GM21576 (cell line): ENCODE measurements around the gene GPR18.
"Not testable (repeated sequence)": the region's sequence is repeated elsewhere in the genome, so short reads cannot be mapped to it uniquely, and the experiment has no call there.

Experiments used
- ATAC-seq: cut with Tn5 transposase; IDR thresholded peaks from one replicate; pipeline ENCODE4 v1.9.1; 2021; ENCODE audit warnings: mild to moderate bottlenecking, moderate library complexity; ENCODE audit not compliant: unreplicated experiment

The GPR18 gene

GRCh38 chr13:99231721-99232120 lies 26.5 kb downstream of the GPR18 start:
- ATAC-seq: no peak

GRCh38 chr13:99230991-99231390 lies 27.2 kb downstream of the GPR18 start:
- no peak for ATAC-seq

GRCh38 chr13:99230588-99230987 lies 27.6 kb downstream of the GPR18 start:
- ATAC-seq: not testable (repeated sequence)

GRCh38 chr13:99228737-99229691 lies 29.2 kb downstream of the GPR18 start:
- peak; percentile 95 for ATAC-seq

GRCh38 chr13:99227909-99228688 lies 30.1 kb downstream of the GPR18 start:
- no peak for ATAC-seq

GRCh38 chr13:99227331-99227900 lies 30.8 kb downstream of the GPR18 start:
- no peak for ATAC-seq

- ATAC-seq: no peak
Observed at GRCh38 chr13:99226513-99226912, 31.7 kb downstream of the GPR18 start.

GRCh38 chr13:99225078-99225477 lies 33.1 kb downstream of the GPR18 start:
- no peak for ATAC-seq

- ATAC-seq: no peak
Observed at GRCh38 chr13:99224021-99224420, 34.2 kb downstream of the GPR18 start.

GRCh38 chr13:99223587-99223986 lies 34.6 kb downstream of the GPR18 start:
- no peak for ATAC-seq

- ATAC-seq: no peak
Observed at GRCh38 chr13:99221567-99222239, 36.5 kb downstream of the GPR18 start.

- ATAC-seq: no peak
Observed at GRCh38 chr13:99220199-99220935, 37.8 kb downstream of the GPR18 start.

- no peak for ATAC-seq
Observed at GRCh38 chr13:99218969-99219368, 39.2 kb downstream of the GPR18 start.

- no peak for ATAC-seq
Observed at GRCh38 chr13:99218545-99218944, 39.6 kb downstream of the GPR18 start.

- no peak for ATAC-seq
Observed at GRCh38 chr13:99218126-99218525, 40.1 kb downstream of the GPR18 start.

- ATAC-seq: no peak
Observed at GRCh38 chr13:99217461-99218110, 40.6 kb downstream of the GPR18 start.

GRCh38 chr13:99215184-99215830 lies 42.9 kb downstream of the GPR18 start:
- ATAC-seq: no peak

GRCh38 chr13:99214731-99215130 lies 43.4 kb downstream of the GPR18 start:
- ATAC-seq: no peak

GRCh38 chr13:99214232-99214631 lies 43.9 kb downstream of the GPR18 start:
- ATAC-seq: no peak
